ENCODE results near the gene SAMD13. TPM values are rescaled to one million over a fixed set of nuclear protein-coding genes. Genes with fewer than 3 reads are reported as not detected.

Gene SAMD13
- total RNA-seq, 2 experiments from 2014 or later = not detected

DNA sequence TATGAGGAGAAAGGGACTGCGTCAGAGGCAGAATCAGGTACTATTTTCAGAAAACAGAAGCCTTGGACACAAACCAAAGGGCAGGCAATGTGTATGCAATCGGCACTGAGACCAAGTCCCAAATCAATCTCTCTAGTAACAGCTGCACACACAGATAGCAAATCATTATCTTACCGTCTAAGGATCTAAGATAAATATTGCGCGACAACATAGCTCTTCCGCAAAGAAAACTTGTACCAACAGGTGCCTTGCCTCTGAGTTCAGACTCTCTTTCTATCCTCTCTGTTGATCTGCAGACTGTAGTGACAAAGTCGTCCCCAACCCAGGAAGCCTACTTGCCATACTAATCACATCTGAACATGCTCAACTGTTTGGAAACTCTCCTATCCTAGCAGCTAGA is 22.6 kb upstream of the SAMD13 start:
- Mint-ChIP-seq H3K4me1 (ENCODE audit: low read depth) (no peaks in the 10 kb centered on the region), H3K4me3 (no peak overlapping the region), H3K27ac (no peak overlapping the region), H3K27me3 (no peaks in the 10 kb centered on the region), H3K36me3 (ENCODE audit: low read depth) (no peaks in the 10 kb centered on the region), H3K9me3 (no peaks in the 10 kb centered on the region)
- no peaks in the 10 kb centered on the region for H3K9me3 ChIP-seq (ENCODE audit: control insufficient read depth in 1 of 2, insufficient read depth in 1 of 2, low read length in 2 of 2)
- TF ChIP-seq, protein P1, sequence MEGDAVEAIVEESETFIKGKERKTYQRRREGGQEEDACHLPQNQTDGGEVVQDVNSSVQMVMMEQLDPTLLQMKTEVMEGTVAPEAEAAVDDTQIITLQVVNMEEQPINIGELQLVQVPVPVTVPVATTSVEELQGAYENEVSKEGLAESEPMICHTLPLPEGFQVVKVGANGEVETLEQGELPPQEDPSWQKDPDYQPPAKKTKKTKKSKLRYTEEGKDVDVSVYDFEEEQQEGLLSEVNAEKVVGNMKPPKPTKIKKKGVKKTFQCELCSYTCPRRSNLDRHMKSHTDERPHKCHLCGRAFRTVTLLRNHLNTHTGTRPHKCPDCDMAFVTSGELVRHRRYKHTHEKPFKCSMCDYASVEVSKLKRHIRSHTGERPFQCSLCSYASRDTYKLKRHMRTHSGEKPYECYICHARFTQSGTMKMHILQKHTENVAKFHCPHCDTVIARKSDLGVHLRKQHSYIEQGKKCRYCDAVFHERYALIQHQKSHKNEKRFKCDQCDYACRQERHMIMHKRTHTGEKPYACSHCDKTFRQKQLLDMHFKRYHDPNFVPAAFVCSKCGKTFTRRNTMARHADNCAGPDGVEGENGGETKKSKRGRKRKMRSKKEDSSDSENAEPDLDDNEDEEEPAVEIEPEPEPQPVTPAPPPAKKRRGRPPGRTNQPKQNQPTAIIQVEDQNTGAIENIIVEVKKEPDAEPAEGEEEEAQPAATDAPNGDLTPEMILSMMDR (IDR thresholded peaks at IDR 0.05) = no peak
- no peak for ATAC-seq (ENCODE audit: poor library complexity)
- no peaks in the 10 kb centered on the region for H3K27me3 ChIP-seq (ENCODE audit: control insufficient read depth in 1 of 2, insufficient read depth in 2 of 2, low read length in 2 of 2)
- no peak overlapping the region for H3K4me3 ChIP-seq (ENCODE audit: low read length)
- no peak for DNase-seq
- no peak overlapping the region for H3K27ac ChIP-seq (ENCODE audit: low read depth in 1 of 2, low read length in 2 of 2)
- ChIA-PET CTCF (no interaction called here), POLR2A (no interaction called here)
- intact Hi-C loops (cut with DNase I, micrococcal nuclease) = no loop called here
- H3K4me1 ChIP-seq (ENCODE audit: insufficient read depth, low read length) = no peaks in the 10 kb centered on the region
- H3K36me3 ChIP-seq (ENCODE audit: insufficient read depth, low read length) = no peaks in the 10 kb centered on the region

- no peaks in the 10 kb centered on the region for H3K27me3 ChIP-seq (ENCODE audit: control insufficient read depth in 1 of 2, insufficient read depth in 2 of 2, low read length in 2 of 2)
- TF ChIP-seq, protein P1 (IDR thresholded peaks at IDR 0.05) = no peak
- no peak for DNase-seq
- Mint-ChIP-seq H3K9me3 (peaks cover 5% of the 10 kb centered on the region), H3K36me3 (ENCODE audit: low read depth) (no peaks in the 10 kb centered on the region), H3K27ac (no peak overlapping the region), H3K4me3 (no peak overlapping the region), H3K4me1 (ENCODE audit: low read depth) (no peaks in the 10 kb centered on the region), H3K27me3 (peaks cover 12% of the 10 kb centered on the region)
- intact Hi-C loops (cut with DNase I, micrococcal nuclease) = no loop called here
- no peak overlapping the region for H3K27ac ChIP-seq (ENCODE audit: low read depth in 1 of 2, low read length in 2 of 2)
- no peaks in the 10 kb centered on the region for H3K36me3 ChIP-seq (ENCODE audit: insufficient read depth, low read length)
- no peak overlapping the region for H3K4me3 ChIP-seq (ENCODE audit: low read length)
- ChIA-PET CTCF (no interaction called here), POLR2A (no interaction called here)
- H3K9me3 ChIP-seq (ENCODE audit: control insufficient read depth in 1 of 2, insufficient read depth in 1 of 2, low read length in 2 of 2) = no peaks in the 10 kb centered on the region
- no peaks in the 10 kb centered on the region for H3K4me1 ChIP-seq (ENCODE audit: insufficient read depth, low read length)
- no peak for ATAC-seq (ENCODE audit: poor library complexity)
Measured at GRCh38 chr1:84280912-84281311, 20.6 kb upstream of the SAMD13 start.

GRCh38 chr1:84282780-84283333 is 18.7 kb upstream of the SAMD13 start:
- ATAC-seq (ENCODE audit: poor library complexity) = no peak
- Histone ChIP-seq H3K27ac (ENCODE audit: low read depth in 1 of 2, low read length in 2 of 2) (no peak overlapping the region), H3K4me3 (ENCODE audit: low read length) (no peak overlapping the region), H3K4me1 (ENCODE audit: insufficient read depth, low read length) (no peaks in the 10 kb centered on the region), H3K9me3 (ENCODE audit: control insufficient read depth in 1 of 2, insufficient read depth in 1 of 2, low read length in 2 of 2) (peaks cover 0 to 16% of the 10 kb centered on the region in 2 experiments), H3K36me3 (ENCODE audit: insufficient read depth, low read length) (no peaks in the 10 kb centered on the region), H3K27me3 (ENCODE audit: control insufficient read depth in 1 of 2, insufficient read depth in 2 of 2, low read length in 2 of 2) (no peaks in the 10 kb centered on the region)
- TF ChIP-seq, protein P1 (IDR thresholded peaks at IDR 0.05) = no peak
- Mint-ChIP-seq H3K4me1 (ENCODE audit: low read depth) (no peaks in the 10 kb centered on the region), H3K27ac (no peak overlapping the region), H3K36me3 (ENCODE audit: low read depth) (no peaks in the 10 kb centered on the region), H3K4me3 (no peak overlapping the region), H3K27me3 (peaks cover 12% of the 10 kb centered on the region), H3K9me3 (peaks cover 13% of the 10 kb centered on the region)
- intact Hi-C loops (cut with DNase I, micrococcal nuclease) = no loop called here
- CTCF ChIA-PET = no interaction called here
- POLR2A ChIA-PET = no interaction called here
- DNase-seq = no peak
